HCT116 (cell line): ENCODE measurements around the gene OR52B6. TPM values are rescaled to one million over a fixed set of nuclear protein-coding genes. Genes with fewer than 3 reads are reported as not detected.
A peak's percentile ranks its signal among the peaks of the same experiment; 100 is the strongest.

ENCODE experiments used
- ATAC-seq: fragments of 200-7000 bp; cut with Tn5 transposase; 2 replicates; pipeline ENCODE4 v1.9.1; 2020; ENCODE audit warnings: mild to moderate bottlenecking, moderate library complexity
- BruUV-seq: library from RNA; stranded (reverse); fragments of 400-500 nt; replicated peaks from 2 replicates; lab custom pipeline; 2021; lab: Mats Ljungman, UMichigan
- CTCF ChIA-PET: fragments of 300-600 bp; sonication (Branson Sonifier 250); formaldehyde crosslinking; loops from one replicate; lab custom pipeline; 2021; ENCODE audit warnings: antibody characterized with exemption; lab: Charles Lee
- POLR2A ChIA-PET: fragments of 300-600, 350-600 bp; sonication (Branson Sonifier 250); formaldehyde crosslinking; loops from one replicate; lab custom pipeline; 2021; ENCODE audit warnings: antibody characterized with exemption; lab: Charles Lee
- RAD21 ChIA-PET, 2 experiments: fragments of 300-600 bp; sonication (Branson Sonifier 250); formaldehyde crosslinking; loops; one replicate each; lab custom pipeline; 2023; ENCODE audit warnings: low total read pairs in 2 of 2; ENCODE audit not compliant: uncharacterized antibody in 2 of 2, unreplicated experiment in 2 of 2, low non-redundant PET in 1 of 2; lab: Charles Lee
- DNase-seq: peaks from one replicate; pipeline ENCODE4 v3.0.0-alpha.2; 2010; ENCODE audit warnings: low read depth, low spot score
- H2AFZ ChIP-seq: fragments of 200-600 bp; shearing (Covaris generic), sonication (generic); 2 replicates; pipeline ENCODE4 v1.6.1; 2017; ENCODE audit warnings: low read depth, mixed run types, mixed read lengths, antibody characterized with exemption, low read length; ENCODE audit not compliant: poor library complexity, severe bottlenecking
- H3K27ac ChIP-seq: 2 replicates; pipeline ENCODE4 v1.5.1; 2012; ENCODE audit warnings: low read depth, low read length
- H3K27me3 ChIP-seq: fragments of 200-600 bp; sonication (generic); 2 replicates; pipeline ENCODE4 v1.6.1; 2016; ENCODE audit warnings: mixed run types, low read length, mixed read lengths; ENCODE audit not compliant: insufficient read depth
- H3K36me3 ChIP-seq, 2 experiments: fragments of 200-500 bp in 1 of 2; fragments of 200-600 bp in 1 of 2; sonication (Bioruptor generic) in 1 of 2; sonication (generic) in 1 of 2; 2 replicates each; pipeline versions ENCODE4 v1.5.1 to v1.6.1; 2014 to 2016; ENCODE audit warnings: low read length in 2 of 2, inconsistent platforms in 1 of 2, mixed read lengths in 1 of 2, mixed run types in 1 of 2; ENCODE audit not compliant: insufficient read depth in 2 of 2, control insufficient read depth in 1 of 2
- H3K4me1 ChIP-seq, 2 experiments: fragments of 200-600 bp in 1 of 2; sonication (generic) in 1 of 2; 2 replicates each; pipeline versions ENCODE4 v1.5.1 to v1.6.1; 2012 to 2017; ENCODE audit warnings: low read length in 2 of 2, inconsistent platforms in 1 of 2, mild to moderate bottlenecking in 1 of 2, mixed read lengths in 1 of 2, mixed run types in 1 of 2, moderate library complexity in 1 of 2; ENCODE audit not compliant: insufficient read depth in 2 of 2, control insufficient read depth in 1 of 2
- H3K4me2 ChIP-seq: fragments of 200-600 bp; sonication (generic); 2 replicates; pipeline ENCODE4 v1.6.1; 2017; ENCODE audit warnings: mixed run types, low read length, mixed read lengths
- H3K4me3 ChIP-seq, 2 experiments: fragments of 200-600 bp in 1 of 2; sonication (generic) in 1 of 2; replicated peaks in 1 of 2; 2 replicates each; pipeline ENCODE4 v1.5.1; 2011 to 2016; ENCODE audit warnings: low read length in 2 of 2, control low read depth in 1 of 2, low read depth in 1 of 2, mild to moderate bottlenecking in 1 of 2, mixed read lengths in 1 of 2, mixed run types in 1 of 2
- H3K79me2 ChIP-seq: fragments of 200-600 bp; sonication (generic); 2 replicates; pipeline ENCODE4 v1.6.1; 2017; ENCODE audit warnings: mild to moderate bottlenecking, mixed run types, low read length, moderate library complexity, mixed read lengths; ENCODE audit not compliant: insufficient read depth
- H3K9ac ChIP-seq: fragments of 200-600 bp; sonication (generic); 2 replicates; pipeline ENCODE4 v1.6.1; 2016; ENCODE audit warnings: low read length, mixed read lengths
- H3K9me2 ChIP-seq: fragments of 200-600 bp; sonication (generic), shearing (Covaris generic); 2 replicates; pipeline ENCODE4 v1.6.1; 2017; ENCODE audit warnings: mixed run types, mild to moderate bottlenecking, moderate library complexity; ENCODE audit not compliant: insufficient read depth
- H3K9me3 ChIP-seq, 2 experiments: fragments of 200-500 bp in 1 of 2; fragments of 200-600 bp in 1 of 2; sonication (Bioruptor generic) in 1 of 2; sonication (generic) in 1 of 2; 2 replicates each; pipeline ENCODE4 v1.6.1; 2014 to 2017; ENCODE audit warnings: low read length in 2 of 2, mixed read lengths in 2 of 2, inconsistent platforms in 1 of 2, low read depth in 1 of 2, mild to moderate bottlenecking in 1 of 2, mixed run types in 1 of 2, moderate library complexity in 1 of 2; ENCODE audit not compliant: control insufficient read depth in 1 of 2, insufficient read depth in 1 of 2
- H4K20me1 ChIP-seq: fragments of 200-600 bp; sonication (generic), shearing (Covaris generic); 2 replicates; pipeline ENCODE4 v1.6.1; 2017; ENCODE audit warnings: mixed run types, mild to moderate bottlenecking, moderate library complexity; ENCODE audit not compliant: insufficient read depth
- EGR1 ChIP-seq: IDR thresholded peaks from 2 replicates; pipeline ENCODE4 v1.6.1; 2012; ENCODE audit warnings: low read depth
- EZH2 ChIP-seq: fragments of 200-600 bp; sonication (generic); IDR thresholded peaks from 2 replicates; pipeline ENCODE4 v1.6.1; 2017; ENCODE audit warnings: antibody characterized with exemption, mixed run types
- EZH2phosphoT487 ChIP-seq: fragments of 200-600 bp; IDR thresholded peaks from 2 replicates; pipeline ENCODE4 v1.6.1; 2018; ENCODE audit warnings: antibody characterized with exemption, borderline replicate concordance
- FOSL1 ChIP-seq: IDR thresholded peaks from 2 replicates; pipeline ENCODE4 v1.6.1; 2012; ENCODE audit warnings: low read depth
- POLR2A ChIP-seq: IDR thresholded peaks from 2 replicates; pipeline ENCODE4 v1.7.0; 2011; ENCODE audit warnings: borderline replicate concordance; ENCODE audit not compliant: insufficient read depth, insufficient read length; ENCODE audit errors: extremely low read depth
- POLR2AphosphoS5 ChIP-seq: IDR thresholded peaks from 2 replicates; pipeline ENCODE4 v1.6.1; 2011; ENCODE audit warnings: mild to moderate bottlenecking, low read depth, low read length, moderate library complexity
- RAD21 ChIP-seq: IDR thresholded peaks from 2 replicates; pipeline ENCODE4 v1.6.1; 2012; ENCODE audit warnings: low read depth, mild to moderate bottlenecking
- REST ChIP-seq: IDR thresholded peaks from 2 replicates; pipeline ENCODE4 v1.6.1; 2012; ENCODE audit warnings: low read depth
- TCF7L2 ChIP-seq: IDR thresholded peaks from 2 replicates; pipeline ENCODE4 v1.7.0; 2011; ENCODE audit warnings: borderline replicate concordance, inconsistent platforms; ENCODE audit not compliant: insufficient read depth, insufficient read length; ENCODE audit errors: extremely low read depth
- ZFX ChIP-seq: fragments of 450-650 bp; IDR thresholded peaks from 2 replicates; pipeline ENCODE4 v1.6.1; 2017
- intact Hi-C: fragments of 100-400 bp; cut with micrococcal nuclease; formaldehyde crosslinking; loops from 2 replicates; pipeline ENCODE4 v1.10.0; 2022
- total RNA-seq: library from RNA; stranded (reverse); gene quantifications from one replicate; pipeline ENCODE4 v1.2.1, GENCODE V29; 2021; ENCODE audit not compliant: unreplicated experiment

The OR52B6 gene
- total RNA-seq, 1 experiment from 2014 or later = not detected

DNA sequence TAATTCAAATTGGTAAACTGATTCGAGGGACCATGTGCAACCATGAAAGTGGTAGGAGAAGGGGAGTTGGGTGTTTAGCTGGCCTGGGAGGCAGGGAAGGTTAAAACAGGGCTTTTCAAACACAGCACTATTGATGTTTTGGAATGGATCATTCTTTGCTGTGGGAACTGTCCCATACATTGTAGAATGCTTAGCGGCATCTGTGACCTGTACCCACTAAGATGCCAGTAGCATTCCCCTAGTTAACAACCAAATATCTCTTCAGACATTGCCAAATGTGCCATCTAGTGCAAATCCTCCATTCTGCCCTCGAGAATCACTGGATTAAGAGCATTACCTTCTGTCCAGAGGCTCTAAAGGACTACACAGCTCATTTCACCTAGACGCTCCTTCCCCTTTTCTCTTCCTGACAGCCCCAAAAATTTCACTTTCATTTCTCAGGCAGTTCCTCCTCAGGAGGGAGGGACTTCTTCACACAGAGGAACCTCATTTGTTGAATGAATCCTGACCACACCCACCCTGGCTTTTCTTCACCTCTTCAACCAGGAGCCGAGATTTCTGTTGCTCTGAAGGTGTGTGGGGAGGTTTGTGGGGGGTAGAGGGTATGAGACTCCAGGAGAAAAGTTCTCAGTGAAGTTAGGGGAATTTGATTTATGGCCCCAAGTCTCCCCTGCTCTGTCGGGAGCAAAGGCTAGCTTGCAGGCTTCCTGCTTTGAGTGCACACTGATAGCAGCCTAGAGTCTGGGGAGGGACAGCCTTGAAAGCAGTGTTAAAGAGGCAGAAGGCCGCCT lies 44.0 kb downstream of the OR52B6 start, which contains the start of gene TRIM34:
Gene TRIM34, plus strand, starts transcription at position 513 of the 791 bp plus-strand sequence. CDS start 7,331 bp downstream, outside the sequence.
- BruUV-seq = no TSS peak
- Histone ChIP-seq H3K4me3 (peak within 1 kb of the TSS; percentile 42 to 55), H3K9me3 (no peaks in the 10 kb centered on the region), H3K27me3 (no peaks in the 10 kb centered on the region), H3K36me3 (no peaks in the 10 kb centered on the region), H2AFZ (peak within 1 kb of the TSS; percentile 90), H4K20me1 (no peaks in the 10 kb centered on the region), H3K9me2 (no peaks in the 10 kb centered on the region), H3K4me1 (peaks cover 4 to 12% of the 10 kb centered on the region in 2 experiments; a peak in 2 of 4 replicates), H3K27ac (no peak within 1 kb of the TSS), H3K9ac (peak within 1 kb of the TSS; percentile 44), H3K79me2 (no peaks in the 10 kb centered on the region), H3K4me2 (peak within 1 kb of the TSS; percentile 88)
- DNase-seq (no peak), ATAC-seq (peak; percentile 95)
- no peak for TF ChIP-seq REST
- TF ChIP-seq EZH2 = no peak
- no peak for TF ChIP-seq EGR1
- intact Hi-C loops = no loop called here
- CTCF ChIA-PET = no interaction called here
- POLR2A ChIA-PET = no interaction called here
- RAD21 ChIA-PET = no interaction called here

GRCh38 chr11:5625281-5625680 lies 44.6 kb downstream of the OR52B6 start:
- RAD21 ChIA-PET = no interaction called here
- no peaks in the 10 kb centered on the region for H3K9me3 ChIP-seq
- H3K36me3 ChIP-seq = no peaks in the 10 kb centered on the region
- peak overlapping the region in 1 of 2 experiments; percentile 55; a peak in 2 of 4 replicates for H3K4me3 ChIP-seq
- DNase-seq = no peak
- H3K27ac ChIP-seq = no peak overlapping the region
- no peaks in the 10 kb centered on the region for H3K27me3 ChIP-seq
- H2AFZ ChIP-seq = peak overlapping the region; percentile 90
- no peaks in the 10 kb centered on the region for H3K9me2 ChIP-seq
- CTCF ChIA-PET = no interaction called here
- ATAC-seq = no peak
- H3K9ac ChIP-seq = peak overlapping the region; percentile 44; the same call in 1 of the 2 replicates
- H3K4me1 ChIP-seq = peaks cover 4 to 12% of the 10 kb centered on the region in 2 experiments; a peak in 2 of 4 replicates
- POLR2A ChIA-PET = no interaction called here
- no peaks in the 10 kb centered on the region for H4K20me1 ChIP-seq
- BruUV-seq = no TSS peak
- no peaks in the 10 kb centered on the region for H3K79me2 ChIP-seq
- intact Hi-C loops = no loop called here
- peak overlapping the region; percentile 88 for H3K4me2 ChIP-seq
- TF ChIP-seq EZH2 (no peak), REST (no peak), POLR2A (no peak), TCF7L2 (no peak), FOSL1 (no peak), ZFX (no peak), RAD21 (no peak), EZH2phosphoT487 (no peak), POLR2AphosphoS5 (no peak), EGR1 (no peak)
